KOPT-K1 (cell line): ENCODE results near the gene COA8.
"Not testable (repeated sequence)": the region's sequence is repeated elsewhere in the genome, so short reads cannot be mapped to it uniquely, and the experiment has no call there.

Source experiments
- H3K27ac ChIP-seq: fragments of 200-600 bp; sonication (generic); 2 replicates; pipeline ENCODE4 v1.5.1; 2016; ENCODE audit warnings: antibody characterized with exemption, mild to moderate bottlenecking, low read depth, low read length; ENCODE audit not compliant: poor library complexity, severe bottlenecking
- H3K36me3 ChIP-seq: fragments of 200-600 bp; sonication (generic); 2 replicates; pipeline ENCODE4 v1.5.1; 2017; ENCODE audit warnings: antibody characterized with exemption, mild to moderate bottlenecking, low read length, moderate library complexity; ENCODE audit not compliant: insufficient read depth
- H3K9me3 ChIP-seq: fragments of 200-600 bp; sonication (generic); 2 replicates; pipeline ENCODE4 v1.5.1; 2017; ENCODE audit warnings: antibody characterized with exemption, low read length, mild to moderate bottlenecking; ENCODE audit not compliant: insufficient read depth, poor library complexity, severe bottlenecking

The COA8 gene

DNA sequence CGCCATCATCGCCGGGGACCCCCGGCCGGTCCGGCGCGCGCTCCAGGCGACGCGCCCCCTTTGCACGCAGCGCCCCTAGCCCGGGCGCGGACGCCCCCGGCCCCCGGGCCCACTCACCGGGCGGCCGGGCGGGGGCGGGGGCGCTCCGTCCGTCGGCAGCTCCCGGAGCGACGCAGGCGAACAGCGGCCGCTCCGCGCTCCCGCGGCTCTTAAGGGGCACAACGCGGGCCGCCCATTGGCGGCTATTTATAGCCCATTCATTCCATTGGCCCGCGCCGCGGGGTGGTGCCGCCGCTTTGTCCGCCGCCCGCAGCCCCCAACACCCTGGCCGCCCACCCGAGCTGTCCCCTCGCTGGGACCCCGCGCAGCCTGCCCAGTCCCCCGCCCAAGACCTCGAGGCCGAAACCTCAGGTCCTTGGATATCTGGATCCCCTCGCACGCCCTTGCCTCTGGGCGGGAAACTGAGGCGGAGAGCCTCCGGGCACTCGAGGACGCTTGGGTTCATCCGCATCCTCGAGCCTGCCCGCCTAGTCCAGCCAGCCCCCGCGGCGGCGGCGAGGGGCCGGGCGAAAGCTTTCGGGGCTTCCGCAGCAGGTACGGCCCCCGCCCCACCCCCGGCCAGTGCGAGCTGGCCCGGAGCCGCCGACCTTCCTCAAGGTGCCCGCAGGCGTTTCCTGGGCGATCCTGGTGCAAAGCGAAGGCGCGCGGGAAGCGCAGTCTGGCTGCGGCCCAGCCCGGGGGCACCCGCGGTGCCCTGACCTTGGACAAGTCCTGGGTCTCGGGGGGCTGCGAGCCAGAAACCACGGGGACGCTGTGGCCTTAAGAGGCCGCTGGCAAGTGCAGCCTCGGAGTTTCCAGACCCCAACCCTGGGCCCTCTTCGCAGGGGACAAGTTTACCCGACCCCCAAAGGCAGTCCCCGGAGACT is 39.8 kb upstream of the COA8 start, which contains the start of gene CKB:
CKB (minus strand) TSS at position 182 of the 926 bp plus-strand sequence. CDS start 337 bp downstream, outside the sequence.
- no peaks in the 10 kb centered on the region for H3K9me3 ChIP-seq
- no peak within 1 kb of the TSS for H3K27ac ChIP-seq
- no peaks in the 10 kb centered on the region for H3K36me3 ChIP-seq

DNA sequence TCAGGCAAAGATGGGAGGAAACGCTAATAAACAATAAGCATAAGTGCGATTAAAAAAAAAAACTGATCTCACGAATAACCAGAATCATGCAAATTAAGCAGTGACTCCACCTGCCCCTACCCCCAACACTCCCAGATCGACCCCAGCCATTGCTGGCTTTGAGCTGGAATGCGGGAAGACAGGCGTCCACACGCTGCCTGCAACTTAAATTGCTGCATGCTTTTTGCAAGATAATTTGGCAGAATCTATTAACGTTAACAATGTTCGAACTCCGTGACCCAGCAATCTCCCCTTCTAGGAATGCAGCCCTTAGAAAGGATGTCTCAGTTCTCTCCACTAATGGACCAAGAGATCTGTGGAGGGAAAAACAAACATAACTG is 39.2 kb upstream of the COA8 start:
- no peaks in the 10 kb centered on the region for H3K36me3 ChIP-seq
- no peak overlapping the region for H3K27ac ChIP-seq
- no peaks in the 10 kb centered on the region for H3K9me3 ChIP-seq

DNA sequence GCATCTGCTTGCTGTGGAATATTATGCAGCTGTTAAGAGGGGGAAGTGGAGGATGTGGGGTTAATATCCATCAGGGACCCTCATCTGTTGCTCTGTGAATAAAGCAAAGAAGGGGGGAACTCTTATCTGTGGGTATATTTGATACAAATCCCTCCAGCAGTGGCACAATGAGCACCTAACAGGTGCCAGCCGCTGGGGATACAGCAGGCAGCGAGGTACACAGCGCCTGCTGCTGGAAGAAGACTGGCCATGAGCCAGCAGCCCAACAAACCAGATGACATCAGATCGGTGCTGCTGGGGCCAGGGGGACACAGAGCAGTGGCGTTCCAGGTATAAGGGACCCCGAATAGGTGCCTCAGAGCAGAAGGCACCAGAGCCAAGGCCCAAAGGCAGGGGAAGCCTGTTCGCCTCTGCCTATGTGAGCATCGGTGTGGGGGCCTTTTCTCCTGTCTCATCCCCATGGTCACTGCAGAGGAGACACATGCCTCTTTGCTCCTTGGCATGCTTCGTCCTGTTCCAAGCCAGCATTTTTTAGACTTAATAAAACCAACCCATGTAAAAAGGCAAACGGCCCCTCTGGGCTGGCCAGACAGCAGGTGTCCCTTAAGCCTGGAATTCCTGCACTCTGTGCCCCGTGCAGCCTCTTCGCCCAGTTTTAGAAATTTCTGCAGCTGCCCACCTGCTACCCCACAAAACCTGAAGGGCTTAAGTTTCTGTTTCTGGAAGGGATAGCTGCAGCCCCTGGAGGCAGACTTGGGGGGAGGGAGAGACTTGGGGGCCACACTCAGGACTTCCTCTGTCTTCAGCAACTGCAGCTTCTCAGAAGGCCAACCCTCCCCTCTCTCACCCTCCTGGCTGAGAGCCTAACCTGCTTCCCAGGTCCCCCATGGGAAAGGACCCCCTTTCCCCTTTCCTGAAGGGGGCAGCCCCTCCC is 38.5 kb upstream of the COA8 start:
- Histone ChIP-seq H3K27ac (no peak overlapping the region), H3K9me3 (no peaks in the 10 kb centered on the region)

DNA sequence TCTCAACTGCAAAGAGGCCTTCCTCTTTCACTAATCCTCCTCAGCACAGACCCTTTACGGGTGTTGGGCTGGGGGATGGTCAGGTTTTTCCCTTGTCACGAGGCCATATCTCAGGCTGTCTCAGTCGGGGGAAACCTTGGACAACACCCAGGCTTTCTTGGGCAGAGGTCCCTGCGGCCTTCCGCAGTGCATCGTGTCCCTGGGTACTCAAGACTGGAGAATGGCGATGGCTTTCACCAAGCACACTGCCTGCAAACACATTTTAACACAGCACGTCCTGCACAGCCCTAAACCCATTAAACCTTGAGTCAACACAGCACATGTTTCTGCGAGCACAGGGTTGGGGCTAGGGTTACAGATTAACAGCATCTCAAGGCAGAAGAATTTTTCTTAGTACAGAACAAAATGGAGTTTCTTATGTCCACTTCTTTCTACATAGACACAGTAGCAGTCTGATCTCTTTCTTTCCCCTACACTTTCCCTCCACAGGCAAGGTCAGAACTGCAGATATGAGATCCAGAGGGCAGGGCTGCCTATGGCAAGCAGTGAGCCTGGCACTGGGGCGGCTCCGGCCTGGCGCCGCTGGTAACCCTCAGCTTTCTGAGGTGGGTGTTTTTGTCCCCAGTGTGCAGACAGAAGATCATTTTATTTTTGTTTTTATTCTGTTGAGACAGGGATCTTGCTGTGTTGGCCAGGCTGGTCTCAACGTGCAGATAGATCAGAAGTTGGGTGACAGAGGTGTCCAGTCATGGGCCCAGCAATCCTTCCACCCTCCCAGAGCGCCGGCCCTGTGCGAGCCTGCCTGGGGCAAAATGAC is 37.1 kb upstream of the COA8 start:
- H3K36me3 ChIP-seq, H3K9me3 ChIP-seq, H3K27ac ChIP-seq: not testable (repeated sequence)

More for the DNA sequence above, 38.5 kb upstream of the COA8 start:
- no peaks in the 10 kb centered on the region for H3K36me3 ChIP-seq

DNA sequence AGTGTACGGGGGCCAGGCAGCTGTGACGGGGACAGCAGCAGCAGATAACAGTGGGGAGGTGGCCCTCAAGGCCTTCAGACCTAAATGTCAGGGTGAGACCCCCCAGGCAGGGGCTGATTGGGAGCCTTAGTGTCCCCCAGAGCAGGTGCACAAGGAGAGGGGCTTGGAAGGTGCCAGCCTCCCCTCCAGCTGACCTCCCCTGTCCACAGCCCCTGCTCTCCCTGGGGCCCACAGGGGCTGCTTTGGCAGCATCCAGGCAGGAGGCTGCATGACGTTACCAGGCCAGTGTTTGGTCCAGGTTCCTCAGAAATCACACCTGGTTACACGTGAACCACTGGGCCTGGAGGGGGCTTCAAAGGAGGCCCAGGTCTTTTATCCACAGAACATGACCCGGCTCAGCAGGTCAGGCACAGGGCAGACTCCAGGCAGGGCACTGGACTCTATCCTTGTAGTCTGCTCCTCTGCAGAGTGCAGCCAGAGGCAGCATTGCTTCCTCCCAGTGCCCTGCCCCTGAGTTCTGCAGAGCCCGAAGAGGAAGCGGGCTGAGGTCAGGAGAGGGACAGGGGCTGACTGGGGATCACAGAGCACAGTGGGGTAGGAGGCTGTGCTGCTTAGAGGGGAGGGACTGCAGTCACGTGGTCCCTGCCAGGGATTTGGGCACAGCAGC is 36.4 kb upstream of the COA8 start:
- H3K27ac ChIP-seq, result no peak overlapping the region
- H3K36me3 ChIP-seq, result peaks cover 9% of the 10 kb centered on the region; the same call in 1 of the 2 replicates
- no peaks in the 10 kb centered on the region for H3K9me3 ChIP-seq

DNA sequence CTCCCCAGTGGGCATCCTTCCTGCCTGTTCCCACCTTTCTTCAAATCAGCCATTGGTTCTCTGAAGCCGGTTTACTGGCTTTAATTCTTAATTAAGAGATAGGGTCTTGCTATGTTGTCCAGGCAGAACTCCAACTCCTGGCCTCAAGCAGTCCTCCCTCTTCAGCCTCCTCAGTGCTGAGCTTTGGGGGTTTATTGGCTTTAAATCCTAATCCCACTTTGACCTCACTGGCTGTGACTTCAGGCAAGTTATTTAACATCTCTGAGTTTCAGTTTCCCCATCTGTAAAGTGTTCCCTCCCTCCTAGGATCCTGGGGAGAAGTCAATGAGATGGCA is 35.9 kb upstream of the COA8 start:
- no peak overlapping the region for H3K27ac ChIP-seq
- no peaks in the 10 kb centered on the region for H3K9me3 ChIP-seq
- H3K36me3 ChIP-seq, result peaks cover 14% of the 10 kb centered on the region; the same call in 1 of the 2 replicates

DNA sequence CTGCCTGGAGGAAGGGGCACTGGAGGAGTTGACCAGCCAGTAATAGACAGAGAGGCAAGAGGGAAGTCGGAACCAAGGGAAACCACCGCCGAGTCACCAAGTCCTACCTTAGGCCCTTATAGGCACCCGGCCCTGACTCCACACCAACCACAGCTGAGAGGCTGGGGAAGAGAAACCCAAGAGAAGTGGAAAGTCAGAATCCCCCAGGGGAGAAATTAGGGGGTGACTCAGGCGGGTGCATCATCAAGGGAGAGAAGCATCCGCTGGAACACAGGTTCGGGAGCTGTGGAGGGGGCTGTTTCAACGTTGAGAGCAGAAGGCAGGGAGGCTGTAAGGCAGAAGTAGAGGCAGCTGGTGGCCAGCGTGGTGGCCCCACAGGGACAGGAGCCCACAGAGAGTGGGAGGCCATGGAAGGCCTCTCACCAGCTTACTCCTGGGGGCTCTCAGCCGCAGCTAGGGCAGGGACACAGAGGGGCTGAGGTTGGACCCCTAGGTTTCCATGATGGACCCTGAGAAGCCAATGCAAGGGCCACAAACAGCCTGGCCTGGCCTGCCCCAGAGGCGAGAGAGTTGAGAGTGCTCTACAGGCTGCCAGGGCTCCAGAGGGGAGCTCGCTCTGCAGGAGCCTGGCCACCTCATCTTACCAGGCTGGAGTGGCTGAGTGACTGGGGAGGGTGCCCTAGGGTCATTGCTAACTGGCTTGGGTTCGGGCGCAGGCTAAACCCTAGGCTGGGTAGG is 35.2 kb upstream of the COA8 start:
- Histone ChIP-seq H3K9me3 (no peaks in the 10 kb centered on the region), H3K27ac (no peak overlapping the region), H3K36me3 (peaks cover 20% of the 10 kb centered on the region; the same call in 1 of the 2 replicates)

DNA sequence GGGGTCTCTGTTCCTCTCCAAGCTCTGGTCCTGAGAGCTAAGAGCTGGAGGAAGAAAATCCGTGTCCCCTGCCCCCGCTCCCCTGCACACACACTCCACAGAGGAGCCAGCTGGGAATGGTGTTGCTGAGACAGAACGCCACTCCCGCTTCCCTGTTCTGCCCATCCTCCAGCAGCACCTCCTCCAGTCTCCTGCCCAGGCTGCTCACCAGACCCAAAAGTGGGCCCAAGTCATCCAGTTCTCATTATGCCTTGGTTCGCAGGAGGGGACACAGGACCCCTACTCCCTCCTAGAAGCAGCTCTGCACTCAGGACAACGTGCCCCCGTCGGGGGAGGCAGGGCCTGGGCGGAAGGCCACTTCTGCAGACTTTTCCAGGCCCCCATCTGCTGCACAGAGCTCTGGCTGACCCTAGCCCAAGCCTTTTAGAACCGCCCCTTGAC is 34.6 kb upstream of the COA8 start:
- Histone ChIP-seq H3K36me3 (peaks cover 26% of the 10 kb centered on the region; the same call in 1 of the 2 replicates), H3K27ac (peak overlapping the region; percentile 74), H3K9me3 (no peaks in the 10 kb centered on the region)

DNA sequence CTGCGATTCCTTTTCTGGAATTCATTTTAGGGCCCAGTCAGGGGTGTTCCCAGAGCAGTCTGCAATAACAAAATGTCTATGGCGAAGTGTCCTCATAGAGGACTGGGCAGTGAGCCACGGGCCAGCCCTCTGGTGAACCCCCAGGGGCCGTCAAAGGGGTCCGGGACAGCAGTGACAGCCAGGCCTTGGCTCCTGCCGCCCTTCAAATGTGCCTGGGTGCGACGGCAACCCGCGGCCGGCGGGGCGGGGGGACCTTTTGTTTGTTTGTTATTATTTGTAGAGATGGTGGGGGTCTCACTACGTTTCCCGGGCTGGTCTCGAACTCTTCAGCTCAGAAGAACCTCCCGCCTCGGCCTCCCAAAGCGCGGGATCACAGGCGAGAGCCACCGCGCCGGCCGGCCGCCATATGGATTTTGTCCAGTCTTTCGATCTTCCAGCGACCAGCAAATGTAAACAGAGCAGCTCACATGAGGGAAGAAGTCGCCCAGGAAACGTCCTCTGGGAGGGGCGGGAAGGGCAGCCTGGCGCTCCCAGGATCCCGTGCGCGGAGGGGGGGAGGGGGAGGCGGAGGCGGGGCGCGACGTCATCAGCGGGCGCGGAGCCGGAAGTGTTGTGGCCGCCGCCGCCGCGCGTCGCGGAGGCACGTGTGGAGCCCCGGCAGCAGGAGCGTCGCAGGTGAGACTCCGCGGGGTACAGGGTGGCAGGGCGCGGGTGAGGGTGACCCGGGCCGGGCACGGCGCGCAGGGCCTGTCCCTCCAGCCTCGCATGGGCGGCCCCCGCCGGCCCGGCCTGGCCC is 34.0 kb upstream of the COA8 start, which contains the start of gene TRMT61A:
TRMT61A (plus strand) TSS at position 610 of the 796 bp plus-strand sequence. CDS start 783 bp downstream, outside the sequence.
- H3K9me3 ChIP-seq, result no peaks in the 10 kb centered on the region
- H3K27ac ChIP-seq, result peak within 1 kb of the TSS; percentile 74
- peaks cover 33% of the 10 kb centered on the region; the same call in 1 of the 2 replicates for H3K36me3 ChIP-seq

DNA sequence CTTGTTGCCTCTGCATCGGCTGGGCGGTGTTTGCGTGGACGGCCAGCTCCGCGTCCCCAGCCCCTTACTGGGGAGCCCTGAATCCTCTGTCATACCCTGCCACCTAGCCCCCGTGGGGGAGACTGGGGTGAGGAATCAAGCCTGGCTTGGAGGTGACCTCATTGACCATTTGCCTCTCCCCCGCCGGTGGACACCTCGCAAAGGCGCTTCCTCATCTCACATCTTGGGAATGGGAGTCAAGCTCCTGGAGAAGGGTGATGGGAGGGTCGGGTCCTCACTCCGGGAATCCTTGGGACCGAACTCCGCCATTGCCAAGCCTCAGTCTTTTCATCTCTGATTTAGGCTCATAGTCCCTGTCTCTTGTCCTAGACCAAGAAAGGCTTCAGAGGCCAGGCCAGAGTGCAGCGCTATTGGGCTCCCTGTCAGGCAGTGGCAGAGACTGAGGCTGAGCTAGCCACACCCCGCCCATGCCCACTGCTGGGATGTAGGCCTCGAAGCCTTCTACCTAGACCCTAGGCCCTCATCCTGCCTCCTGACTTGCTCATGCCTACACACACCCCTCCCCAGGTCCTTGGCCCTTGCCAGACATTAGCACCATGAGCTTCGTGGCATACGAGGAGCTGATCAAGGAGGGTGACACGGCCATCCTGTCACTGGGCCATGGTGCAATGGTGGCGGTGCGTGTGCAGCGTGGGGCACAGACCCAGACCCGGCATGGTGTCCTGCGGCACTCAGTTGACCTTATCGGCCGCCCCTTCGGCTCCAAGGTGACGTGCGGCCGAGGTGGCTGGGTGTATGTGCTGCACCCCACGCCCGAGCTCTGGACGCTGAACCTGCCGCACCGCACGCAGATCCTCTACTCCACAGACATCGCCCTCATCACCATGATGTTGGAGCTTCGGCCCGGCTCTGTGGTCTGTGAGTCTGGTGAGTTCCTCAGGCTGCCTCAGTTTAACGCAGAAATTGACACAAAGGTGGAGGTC is 33.1 kb upstream of the COA8 start:
- H3K36me3 ChIP-seq, result peaks cover 37% of the 10 kb centered on the region; the same call in 1 of the 2 replicates

DNA sequence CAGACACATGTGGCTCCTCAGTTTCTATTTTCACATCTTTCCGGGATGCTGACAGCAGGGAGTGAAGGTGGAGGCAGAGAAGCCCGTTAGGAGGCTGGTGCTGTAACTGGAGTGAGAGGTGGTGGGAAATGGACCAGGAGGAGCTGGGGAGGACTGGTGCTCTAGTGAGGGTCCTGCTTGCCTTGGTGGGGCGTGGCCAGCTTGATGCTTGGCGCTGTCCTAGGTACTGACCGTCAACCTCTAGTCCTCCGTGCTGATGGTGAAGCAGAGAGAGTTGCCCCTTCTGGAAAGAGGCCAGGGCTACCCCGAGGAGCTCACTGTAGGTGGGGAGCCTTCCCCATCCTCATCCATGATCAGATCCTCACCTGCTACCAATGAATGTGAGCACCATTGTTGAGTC is 32.4 kb upstream of the COA8 start:
- peaks cover 44% of the 10 kb centered on the region; the same call in 1 of the 2 replicates for H3K36me3 ChIP-seq
- H3K9me3 ChIP-seq, result no peaks in the 10 kb centered on the region
- H3K27ac ChIP-seq, result no peak overlapping the region

More for the DNA sequence above, 33.1 kb upstream of the COA8 start:
- H3K9me3 ChIP-seq, result no peaks in the 10 kb centered on the region
- peak overlapping the region; percentile 74 for H3K27ac ChIP-seq

DNA sequence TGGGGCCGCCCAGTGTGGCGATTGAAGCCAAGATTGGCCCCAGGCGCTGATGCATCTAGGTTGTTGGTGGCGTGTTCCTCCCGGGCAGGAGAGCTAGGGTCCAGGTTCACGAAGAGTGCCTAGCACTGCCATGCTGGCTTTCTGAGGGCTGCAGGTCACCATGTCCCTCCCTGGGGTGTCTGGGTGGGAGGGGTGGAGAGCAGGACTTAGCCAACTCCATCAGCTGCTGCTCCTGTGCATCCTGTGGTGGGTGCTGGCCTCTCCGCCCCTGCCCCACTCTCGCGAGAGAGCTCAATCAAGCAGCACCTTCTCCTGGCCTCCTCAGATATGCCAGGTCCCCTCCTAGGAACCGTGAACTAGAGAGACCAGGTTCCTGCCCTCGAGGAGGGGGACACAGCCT is 31.9 kb upstream of the COA8 start:
- Histone ChIP-seq H3K9me3 (no peaks in the 10 kb centered on the region), H3K36me3 (peaks cover 48% of the 10 kb centered on the region; the same call in 1 of the 2 replicates), H3K27ac (no peak overlapping the region)
